Activated T-cell treated with anti-CD3 and anti-CD28 coated beads for 24 hours (primary cell): ENCODE measurements around the gene GMPS.
"Not testable (repeated sequence)": the region's sequence is repeated elsewhere in the genome, so short reads cannot be mapped to it uniquely, and the experiment has no call there.

Experiments used
- DNase-seq: peaks from one replicate; pipeline ENCODE4 v3.0.0-alpha.2; 2020; ENCODE audit warnings: low read depth

Gene GMPS

GRCh38 chr3:155941354-155941753 is 70.9 kb downstream of the GMPS start:
- DNase-seq, result no peak

DNA sequence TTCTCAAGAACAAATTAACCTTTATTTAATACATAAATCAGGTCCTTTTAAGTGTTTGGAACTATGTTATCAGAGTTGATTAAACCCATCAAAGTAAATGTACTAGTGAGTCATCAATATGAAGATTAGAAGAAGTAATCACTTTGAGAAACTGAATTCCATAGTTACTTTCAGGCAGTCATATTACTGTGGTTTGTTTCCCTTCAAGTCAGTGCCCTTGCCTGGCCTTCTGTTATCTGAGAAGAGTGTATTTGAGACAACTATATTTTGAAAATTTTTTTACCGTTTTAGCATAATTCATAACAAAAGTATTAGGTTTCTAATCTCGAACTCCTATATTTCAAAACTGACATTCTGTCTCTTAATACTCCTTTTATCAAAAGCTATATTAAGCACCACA is 73.6 kb downstream of the GMPS start:
- DNase-seq, result no peak

GRCh38 chr3:155946178-155946577 is 75.7 kb downstream of the GMPS start:
- no peak for DNase-seq

DNA sequence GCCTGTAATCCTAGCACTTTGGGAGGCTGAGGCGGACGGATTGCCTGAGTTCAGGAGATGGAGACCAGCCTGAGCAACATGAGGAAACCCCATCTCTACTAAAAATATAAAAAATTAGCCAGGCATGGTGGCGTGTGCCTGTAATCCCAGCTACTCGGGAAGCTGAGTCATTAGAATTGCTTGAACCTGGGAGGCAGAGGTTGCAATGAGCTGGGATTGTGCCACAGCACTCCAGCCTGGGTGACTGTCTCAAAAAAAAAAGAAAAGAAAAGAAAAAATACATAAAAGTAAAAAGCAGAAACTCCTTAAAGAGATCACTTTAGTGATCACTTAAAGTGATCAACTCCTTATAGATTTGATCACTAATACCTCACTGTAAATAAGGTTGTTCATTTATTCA is 78.0 kb downstream of the GMPS start:
- DNase-seq, result no peak

- no peak for DNase-seq
Observed at GRCh38 chr3:155949453-155950217, 79.2 kb downstream of the GMPS start.

- DNase-seq, result no peak
Observed at GRCh38 chr3:155956508-155957411, 86.3 kb downstream of the GMPS start.

DNA sequence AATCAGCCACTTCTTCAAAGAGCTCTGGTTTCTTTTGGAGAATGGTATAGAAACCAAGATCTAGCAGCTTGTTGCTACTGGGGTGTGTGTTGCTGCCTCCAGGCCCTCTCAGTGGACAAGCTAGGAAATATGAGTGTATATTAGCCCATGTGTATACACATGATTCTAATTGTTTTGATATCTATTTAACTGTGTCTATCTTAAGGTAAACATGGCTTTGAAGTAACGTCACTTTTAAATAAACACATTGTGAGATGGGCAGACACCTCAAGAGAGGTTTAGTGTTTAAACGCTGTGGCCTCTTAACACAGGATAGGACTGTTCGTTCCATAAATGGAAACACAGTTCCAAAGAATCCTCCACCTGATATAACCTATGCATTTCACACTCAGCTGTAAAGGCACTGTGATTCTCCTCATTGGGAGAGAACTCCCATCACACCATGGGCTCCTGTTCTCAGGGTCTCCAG is 87.0 kb downstream of the GMPS start:
- DNase-seq, result no peak

DNA sequence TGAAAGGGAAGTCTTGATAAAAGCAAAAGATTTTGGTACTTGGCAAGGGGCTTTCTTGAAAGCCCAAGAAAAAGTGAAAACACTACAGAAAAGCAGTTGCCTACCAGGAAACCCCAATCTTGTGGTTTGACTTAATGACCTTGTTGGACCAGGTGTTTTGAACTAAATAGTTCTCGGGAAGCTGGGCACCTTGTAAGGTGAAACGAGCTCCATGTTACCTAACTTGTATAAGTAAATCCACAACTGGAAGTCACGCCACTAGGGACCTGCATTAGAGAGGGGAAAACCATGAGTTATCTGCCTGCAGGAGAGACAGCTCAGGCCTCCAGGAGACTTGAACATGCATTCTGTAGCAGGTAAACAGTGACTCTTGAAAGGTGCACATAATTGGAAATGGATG is 88.2 kb downstream of the GMPS start:
- DNase-seq, result no peak

DNA sequence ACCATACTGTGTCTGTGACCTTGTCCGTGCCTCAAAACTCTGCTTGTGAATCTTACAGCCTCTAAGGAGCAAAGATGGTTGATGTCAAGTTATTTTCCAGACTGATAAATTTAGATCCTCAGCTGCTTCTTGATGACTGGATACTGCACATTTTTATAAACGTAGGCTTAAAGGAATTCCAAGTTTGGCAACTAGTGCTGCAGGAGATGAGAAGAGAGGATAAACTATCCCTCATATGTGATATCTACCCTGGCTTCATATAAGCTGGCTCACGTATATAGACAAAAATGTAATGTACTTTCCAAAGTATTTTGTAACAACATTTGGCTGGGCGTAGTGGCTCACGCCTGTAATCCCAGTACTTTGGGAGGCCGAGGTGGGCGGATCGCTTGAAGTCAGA is 89.6 kb downstream of the GMPS start:
- no peak for DNase-seq

GRCh38 chr3:155961044-155961443 is 90.6 kb downstream of the GMPS start:
- DNase-seq, result not testable (repeated sequence)

GRCh38 chr3:155963570-155963969 is 93.1 kb downstream of the GMPS start:
- DNase-seq, result no peak

DNA sequence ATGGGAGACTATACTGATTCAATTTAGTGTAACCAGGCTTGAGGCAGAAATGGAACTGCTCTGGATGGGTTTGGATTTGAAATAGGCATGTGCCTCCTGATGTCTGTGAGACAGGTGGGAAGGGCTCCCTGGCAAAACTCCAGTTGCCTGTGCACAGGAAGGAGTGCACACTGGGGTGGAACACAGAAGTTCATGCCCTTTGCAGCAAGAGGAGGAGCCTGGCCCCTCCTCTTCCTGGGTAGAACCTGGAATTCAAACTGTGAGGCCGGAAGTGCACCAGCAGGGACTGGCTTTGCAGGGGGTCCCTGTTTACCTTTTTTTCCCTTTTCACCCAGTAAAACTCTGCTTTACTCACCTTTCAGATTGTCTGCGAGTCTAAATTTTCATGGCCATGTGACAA is 99.9 kb downstream of the GMPS start:
- DNase-seq, result no peak

DNA sequence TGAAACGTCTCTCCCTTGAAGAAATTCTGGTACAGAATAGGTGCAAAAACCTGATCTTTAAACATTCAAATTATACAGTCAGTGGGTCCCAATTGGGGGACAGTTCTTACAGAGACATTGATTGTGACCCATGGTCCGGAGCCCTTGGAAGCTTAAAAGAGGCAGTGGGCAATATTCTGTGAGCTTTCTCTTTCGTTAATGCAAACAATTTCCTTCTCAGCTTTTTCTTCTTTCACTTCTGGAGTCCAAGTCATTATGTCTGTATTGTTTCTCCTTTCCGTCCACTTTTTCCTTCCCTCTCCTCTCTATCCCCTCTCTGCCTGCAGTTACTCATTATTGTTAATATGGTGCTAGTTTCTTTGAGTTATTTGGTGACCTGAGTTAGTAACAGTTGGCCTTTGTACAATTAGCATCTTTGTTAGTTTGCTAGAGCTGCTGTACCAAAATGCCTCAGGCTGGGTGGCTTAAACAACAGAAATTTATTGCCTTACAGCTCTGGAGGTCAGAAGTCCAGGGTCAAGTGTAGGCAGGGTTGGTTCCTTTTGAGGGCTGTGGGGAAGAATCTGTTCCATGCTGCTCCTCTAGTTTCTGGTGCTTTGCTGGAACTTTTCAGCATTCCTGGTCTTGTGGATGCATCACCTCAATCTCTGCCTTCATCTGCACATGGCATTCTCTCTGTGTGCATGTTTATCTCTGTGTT is 102.6 kb downstream of the GMPS start:
- DNase-seq, result no peak

GRCh38 chr3:155978324-155978723 is 107.9 kb downstream of the GMPS start:
- no peak for DNase-seq

- no peak for DNase-seq
Observed at GRCh38 chr3:155979746-155980145, 109.3 kb downstream of the GMPS start.

DNA sequence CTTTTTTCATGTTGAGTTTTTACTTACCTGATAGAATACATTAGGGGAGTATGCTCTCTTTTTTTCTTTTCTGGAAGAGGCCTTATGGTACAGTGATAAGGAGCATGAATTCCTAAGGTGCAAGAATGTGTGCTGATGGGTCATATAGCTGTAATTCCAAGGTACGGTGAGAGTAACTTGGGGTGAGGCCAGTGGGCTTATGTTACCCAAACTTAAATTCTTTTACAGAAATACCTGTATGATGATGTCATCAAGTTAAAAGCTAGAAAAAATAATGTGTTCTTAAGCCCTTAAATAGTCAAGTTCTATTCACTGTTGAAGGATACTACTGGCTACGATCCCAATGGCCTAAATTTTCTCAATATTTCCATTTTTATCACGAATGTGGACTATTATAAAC is 111.2 kb downstream of the GMPS start:
- DNase-seq, result no peak

DNA sequence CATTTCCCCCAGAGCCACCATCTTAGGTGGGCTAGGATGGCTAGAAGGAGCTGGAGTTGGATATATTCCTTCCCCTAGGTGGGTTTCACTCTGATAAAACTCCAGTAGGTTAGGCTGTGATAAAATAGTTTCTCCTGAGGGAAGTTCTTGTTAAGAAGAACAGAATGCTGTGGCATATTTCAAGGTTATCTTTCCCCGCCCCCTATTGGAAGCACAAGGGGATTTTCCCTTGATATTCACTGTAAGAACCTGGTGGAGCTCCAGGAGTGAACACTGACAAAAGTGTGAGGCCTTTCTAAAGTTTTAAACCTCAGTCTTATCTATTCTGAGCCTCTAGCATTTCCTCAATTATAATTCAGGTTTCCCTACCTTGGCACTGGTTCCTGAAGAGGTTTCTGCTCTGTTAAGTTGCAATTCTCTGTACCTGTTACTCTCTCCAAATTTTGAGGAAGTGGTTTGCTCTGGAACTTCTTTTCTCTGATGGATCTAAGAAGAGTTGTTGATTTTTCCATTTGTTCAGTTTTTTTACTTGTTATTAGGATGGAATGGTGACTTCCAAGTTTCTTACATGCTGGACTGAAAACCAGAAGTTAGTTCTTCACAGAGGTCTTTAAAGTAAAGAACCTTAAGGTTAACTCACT is 113.5 kb downstream of the GMPS start:
- no peak for DNase-seq

GRCh38 chr3:155984791-155985417 is 114.5 kb downstream of the GMPS start:
- no peak for DNase-seq

DNA sequence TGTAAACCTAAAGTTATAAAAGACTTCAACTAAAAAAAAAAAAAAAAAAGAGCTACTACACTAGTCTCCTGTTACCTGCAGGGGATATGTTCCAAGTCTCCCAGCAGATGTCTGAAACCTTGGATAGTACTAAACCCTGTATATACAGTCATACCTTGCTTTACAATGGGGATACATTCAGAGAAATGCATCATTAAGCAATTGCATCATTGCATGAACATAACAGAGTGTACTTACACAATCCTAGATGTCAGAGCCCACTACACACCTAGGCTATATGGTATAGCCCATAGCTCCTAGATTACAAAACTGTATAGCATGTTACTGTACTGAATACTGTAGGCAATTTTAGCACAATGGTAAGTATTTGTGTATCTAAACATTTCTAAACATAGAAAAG is 119.1 kb downstream of the GMPS start:
- no peak for DNase-seq

DNA sequence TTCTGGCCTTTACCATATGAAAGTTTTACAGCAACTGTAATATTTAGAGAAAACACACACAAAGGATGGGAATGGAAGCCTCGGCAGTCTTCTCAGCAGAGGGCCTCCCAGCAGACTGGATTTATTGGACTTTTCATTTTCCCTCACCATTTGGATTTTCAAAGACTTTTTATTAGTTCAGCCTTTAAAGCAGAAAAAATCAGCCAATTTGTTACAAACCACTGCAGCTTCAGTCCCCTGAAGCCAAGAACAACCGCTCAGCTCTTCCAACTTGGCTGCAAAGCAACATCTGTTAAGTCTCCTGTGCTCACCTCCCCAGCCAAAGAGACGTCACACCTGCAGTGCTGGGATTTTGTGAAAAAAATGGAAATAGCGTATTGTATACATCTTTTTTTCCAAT is 120.8 kb downstream of the GMPS start:
- DNase-seq, result no peak

- DNase-seq, result no peak
Observed at GRCh38 chr3:155991847-155992246, 121.4 kb downstream of the GMPS start.
